GM19238 (cell line): ENCODE measurements around the gene GADD45B.

ENCODE experiments used
- DNase-seq: peaks from one replicate; pipeline ENCODE4 v3.0.0; 2011; ENCODE audit warnings: low spot score; ENCODE audit not compliant: insufficient read length

GADD45B gene

GRCh38 chr19:2475702-2476450 lies at the start of gene GADD45B:
GADD45B (plus strand) TSS chr19:2476127; CDS start chr19:2476359, 232 bp downstream.
- peak; percentile 96 for DNase-seq

DNA sequence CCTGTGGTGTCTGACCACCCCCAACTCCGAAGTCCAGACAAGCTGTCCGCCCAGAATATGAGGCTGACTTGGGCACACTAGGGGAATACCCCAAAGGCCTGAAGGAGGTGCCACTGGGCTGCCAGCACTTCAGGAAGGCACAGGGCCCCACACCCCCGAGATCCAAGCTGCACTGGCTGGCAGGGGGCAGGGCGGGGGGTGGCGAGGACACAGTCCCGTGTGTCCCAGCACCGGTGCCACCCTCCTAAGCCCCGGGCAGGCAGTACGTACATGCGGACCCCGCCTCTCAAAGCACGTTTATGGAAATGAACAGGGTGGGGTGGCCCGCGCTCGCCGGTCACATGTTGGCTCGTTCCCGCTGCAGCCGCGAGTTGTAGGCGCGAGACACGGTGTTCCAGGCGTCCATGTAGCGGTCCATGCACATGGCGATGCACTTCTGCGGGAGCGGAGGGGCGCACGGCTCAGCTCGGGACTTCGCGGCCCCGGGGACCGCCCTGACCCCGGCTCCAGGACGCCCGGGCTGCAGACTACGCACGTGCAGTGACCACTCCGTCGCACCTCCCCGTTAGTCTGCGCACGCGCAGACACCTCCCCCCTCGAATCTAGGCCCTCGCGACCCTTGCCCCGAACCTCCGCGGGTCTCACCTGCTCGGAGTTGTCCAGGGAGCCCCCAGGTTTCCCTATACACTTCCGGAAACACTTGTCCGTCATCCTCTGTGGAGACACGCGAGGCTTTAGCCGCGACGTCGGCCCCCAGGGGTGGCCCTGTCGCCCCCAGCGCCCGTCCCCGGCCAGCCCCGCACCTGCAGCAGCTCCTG lies 49.1 kb upstream of the GADD45B start:
- peak; percentile 81 for DNase-seq

DNA sequence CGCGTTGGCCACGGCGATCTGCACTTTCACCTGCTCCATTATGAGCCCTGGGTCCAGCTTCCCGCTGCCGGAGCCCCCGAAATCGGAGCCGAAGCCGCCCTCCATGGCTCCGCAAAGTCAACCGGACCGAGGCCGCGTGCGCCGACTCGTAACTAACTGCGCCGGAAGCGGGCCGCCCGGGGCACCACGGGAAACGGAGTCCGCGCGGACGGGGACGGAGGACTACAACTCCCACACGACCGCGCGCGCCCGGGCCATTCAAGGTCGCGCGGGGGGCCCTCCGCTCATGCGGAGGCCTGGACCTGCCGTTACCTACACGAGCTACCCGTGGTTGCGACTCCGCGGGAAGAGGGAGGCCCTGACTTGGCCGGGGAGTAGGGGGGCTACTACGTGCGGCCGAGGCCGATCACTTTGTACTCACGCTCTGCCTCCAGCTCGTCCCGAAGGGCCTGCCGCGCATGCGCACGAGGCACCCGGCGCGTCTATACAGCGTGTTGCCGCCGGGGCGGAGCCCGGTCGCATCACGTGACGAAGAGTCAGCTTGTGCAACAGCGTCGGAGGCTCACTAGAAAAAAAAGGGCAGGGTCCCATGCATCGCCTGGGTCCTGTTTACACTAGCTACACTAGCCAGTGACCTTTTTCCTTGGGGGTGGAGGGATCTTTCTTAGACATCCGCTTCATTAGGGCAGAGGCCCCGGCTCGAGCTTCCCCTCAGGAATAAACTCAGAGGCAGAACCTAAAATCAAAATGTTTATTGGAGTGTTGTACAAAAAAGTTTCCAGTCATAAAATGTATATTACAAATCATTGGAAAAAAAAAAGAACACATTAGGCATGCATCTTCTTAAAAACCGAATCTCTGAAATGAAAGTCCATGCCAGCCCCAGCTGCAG lies 48.3 kb upstream of the GADD45B start, which contains the start of gene TIMM13:
Gene TIMM13 (minus strand): TSS at position 158 of the 892 bp plus-strand sequence. CDS start 53 bp downstream, at position 105.
- peak; percentile 98 for DNase-seq

- no peak for DNase-seq
These were observed 47.6 kb upstream of the GADD45B start for GRCh38 chr19:2428321-2428690.

- no peak for DNase-seq
These were observed 46.9 kb upstream of the GADD45B start for GRCh38 chr19:2428756-2429711.

DNA sequence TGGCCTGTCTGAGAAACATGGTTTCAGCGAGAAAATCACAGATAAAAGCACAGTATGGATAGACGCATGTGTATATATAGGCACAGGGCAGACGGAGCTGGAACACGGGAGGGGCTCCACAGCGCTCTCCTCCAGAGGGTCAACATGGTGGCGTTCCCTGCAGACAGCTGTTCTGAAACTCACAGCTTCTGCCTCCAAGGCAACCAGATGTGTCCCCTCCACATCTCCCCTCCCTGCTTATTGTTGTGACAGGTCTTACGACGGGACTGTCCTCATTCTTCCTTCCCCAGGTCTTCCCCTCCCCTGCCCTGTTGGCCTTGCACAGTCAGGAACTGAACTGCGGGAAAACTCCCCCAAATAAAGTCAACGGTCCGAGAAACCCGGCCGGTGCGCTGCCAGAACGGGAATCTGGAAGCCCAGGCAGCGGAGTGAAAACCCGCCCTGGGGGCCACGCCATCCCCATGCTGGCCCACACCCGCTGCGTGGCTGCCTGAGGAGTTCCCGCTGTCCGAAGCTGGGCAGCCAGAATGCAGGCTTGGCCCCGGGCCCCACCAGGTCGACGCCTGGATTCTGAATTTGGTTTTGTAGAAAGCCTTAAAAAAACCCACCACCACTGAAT lies 45.9 kb upstream of the GADD45B start:
- no peak for DNase-seq

- no peak for DNase-seq
These were observed 44.4 kb upstream of the GADD45B start for GRCh38 chr19:2431318-2432055.

GRCh38 chr19:2432131-2432848 lies 43.6 kb upstream of the GADD45B start:
- no peak for DNase-seq

- no peak for DNase-seq
These were observed 42.1 kb upstream of the GADD45B start for GRCh38 chr19:2433854-2434253.

DNA sequence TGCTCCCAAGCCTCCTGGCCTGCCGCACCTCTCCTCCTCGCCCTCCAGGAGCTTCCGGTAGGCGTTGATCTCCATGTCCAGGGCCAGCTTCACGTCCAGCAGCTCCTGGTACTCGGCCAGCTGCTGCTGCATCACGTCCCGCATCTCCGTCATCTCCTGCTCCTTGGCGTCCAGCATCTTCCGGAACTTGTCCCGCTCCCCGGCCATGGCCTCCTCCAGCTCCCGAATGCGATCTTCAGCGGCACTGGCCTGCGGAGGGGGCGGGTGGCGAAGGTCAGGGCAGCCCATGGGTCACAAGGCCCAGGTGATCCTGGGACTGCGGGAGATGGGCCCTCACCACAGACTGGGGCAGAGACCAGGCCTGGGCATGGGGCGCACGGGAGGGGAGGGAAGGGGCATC lies 41.7 kb upstream of the GADD45B start:
- no peak for DNase-seq

- no peak for DNase-seq
These were observed 41.1 kb upstream of the GADD45B start for GRCh38 chr19:2434721-2435265.

- DNase-seq, result no peak
These were observed 39.5 kb upstream of the GADD45B start for GRCh38 chr19:2436384-2436783.

DNA sequence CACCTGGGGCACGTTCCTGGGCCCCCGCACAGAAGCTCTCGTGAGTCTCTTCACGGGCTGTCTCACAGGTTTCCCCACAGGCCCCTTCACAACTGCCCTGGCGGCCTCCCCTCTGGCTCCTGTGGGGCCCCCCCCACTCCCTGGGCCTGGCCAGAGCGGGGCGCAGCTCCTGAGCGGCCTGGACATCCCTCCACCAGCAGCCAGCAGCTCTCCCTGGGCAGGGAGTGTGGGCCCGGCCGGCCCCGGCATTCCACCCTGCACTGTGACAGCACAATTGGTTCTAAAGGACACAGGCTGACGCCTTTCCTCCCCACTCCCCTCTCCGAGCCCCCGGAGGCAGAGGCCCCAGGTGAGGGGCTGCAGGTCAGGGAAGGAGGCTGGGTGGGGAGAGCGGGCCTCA lies 39.0 kb upstream of the GADD45B start:
- no peak for DNase-seq

DNA sequence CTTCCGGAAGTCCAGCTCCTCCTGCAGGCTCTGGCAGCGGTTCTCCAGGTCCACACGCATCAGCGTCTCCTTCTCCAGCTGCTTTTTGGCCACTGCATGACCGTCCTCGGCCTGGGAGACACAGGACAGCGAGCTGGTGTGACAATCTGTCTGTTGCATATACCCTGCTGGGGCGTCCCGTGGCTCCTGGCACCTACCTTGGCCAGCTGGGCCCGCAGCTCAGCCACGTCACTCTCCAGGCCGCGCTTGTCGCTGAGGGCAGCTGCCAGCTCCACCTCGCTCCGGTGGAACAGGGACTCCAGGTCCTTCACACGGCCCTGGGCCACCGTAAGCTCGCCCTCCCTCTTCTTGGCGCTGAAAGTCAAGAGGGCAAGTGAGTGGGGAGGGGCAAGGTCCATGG lies 37.7 kb upstream of the GADD45B start:
- no peak for DNase-seq

DNA sequence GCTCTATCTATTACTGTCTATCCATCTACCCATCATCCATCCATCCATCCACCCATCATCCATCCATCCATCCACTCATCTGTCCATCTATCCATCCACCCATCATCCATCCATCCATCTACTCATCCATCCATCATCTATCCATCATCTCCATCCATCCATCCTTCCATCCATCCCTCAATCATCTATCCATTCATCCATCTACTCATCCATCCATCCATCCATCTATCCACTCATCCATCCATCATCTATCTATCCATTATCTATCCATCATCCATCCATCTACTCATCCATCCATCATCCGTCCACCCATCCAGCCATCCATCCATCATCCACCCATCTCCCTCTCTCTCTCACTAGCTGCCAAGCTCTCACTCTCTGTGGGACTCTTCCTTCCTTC lies 35.4 kb upstream of the GADD45B start:
- DNase-seq, result no peak

- DNase-seq, result no peak
These were observed 34.7 kb upstream of the GADD45B start for GRCh38 chr19:2441096-2441752.

GRCh38 chr19:2443116-2443784 lies 32.7 kb upstream of the GADD45B start:
- DNase-seq, result no peak
